Fibroblast of lung (primary cell): ENCODE data around the gene CTNNA2. TPM values are rescaled to one million over a fixed set of nuclear protein-coding genes. Genes with fewer than 3 reads are reported as not detected.

Source experiments
- DNase-seq, 2 donors: peaks; one replicate each; pipeline versions ENCODE4 v3.0.0 to v3.0.0-alpha.2; 2010; ENCODE audit warnings: low read depth in 2 of 2
- H2AFZ ChIP-seq: 2 replicates; pipeline ENCODE4 v1.5.1; 2012; ENCODE audit warnings: low read length, control low read depth, inconsistent platforms
- H3K27ac ChIP-seq: 2 replicates; pipeline ENCODE4 v1.5.1; 2011; ENCODE audit warnings: low read length, control low read depth; ENCODE audit not compliant: insufficient read depth
- H3K27me3 ChIP-seq: 2 replicates; pipeline ENCODE4 v1.5.1; 2011; ENCODE audit warnings: mild to moderate bottlenecking, low read length; ENCODE audit not compliant: control insufficient read depth, insufficient read depth
- H3K36me3 ChIP-seq: 2 replicates; pipeline ENCODE4 v1.5.1; 2011; ENCODE audit warnings: low read length; ENCODE audit not compliant: control insufficient read depth, insufficient read depth
- H3K4me1 ChIP-seq: 2 replicates; pipeline ENCODE4 v1.5.1; 2011; ENCODE audit warnings: low read length; ENCODE audit not compliant: control insufficient read depth, insufficient read depth; ENCODE audit errors: extremely low read depth
- H3K4me2 ChIP-seq: 2 replicates; pipeline ENCODE4 v1.5.1; 2011; ENCODE audit warnings: low read length, control low read depth; ENCODE audit not compliant: insufficient read depth; ENCODE audit errors: extremely low read depth
- H3K4me3 ChIP-seq, 4 experiments: fragments of 200-600 bp in 1 of 4; sonication (generic) in 1 of 4; replicated peaks in 1 of 4; 2 replicates each; pipeline ENCODE4 v1.5.1; 2011 to 2016; ENCODE audit warnings: low read length in 4 of 4, low read depth in 3 of 4, mild to moderate bottlenecking in 3 of 4, control low read depth in 2 of 4, inconsistent platforms in 1 of 4, mixed read lengths in 1 of 4; ENCODE audit not compliant: insufficient read depth in 1 of 4; ENCODE audit errors: control extremely low read depth in 1 of 4
- H3K79me2 ChIP-seq: 2 replicates; pipeline ENCODE4 v1.5.1; 2012; ENCODE audit warnings: mild to moderate bottlenecking, low read length, inconsistent platforms; ENCODE audit not compliant: control insufficient read depth, insufficient read depth
- H3K9ac ChIP-seq: 2 replicates; pipeline ENCODE4 v1.5.1; 2011; ENCODE audit warnings: mild to moderate bottlenecking, low read length, control low read depth; ENCODE audit not compliant: insufficient read depth
- H3K9me3 ChIP-seq: 2 replicates; pipeline ENCODE4 v1.5.1; 2012; ENCODE audit warnings: low read depth, low read length; ENCODE audit not compliant: control insufficient read depth, insufficient read depth
- H4K20me1 ChIP-seq: 2 replicates; pipeline ENCODE4 v1.5.1; 2011; ENCODE audit warnings: low read length; ENCODE audit not compliant: control insufficient read depth, insufficient read depth; ENCODE audit errors: extremely low read depth
- CTCF ChIP-seq, 2 donors: IDR thresholded peaks in 1 of 2; conservative IDR thresholded peaks in 1 of 2; 1 replicate in 1 of 2; 2 replicates in 1 of 2; pipeline ENCODE4 v1.5.1; 2011 to 2012; ENCODE audit warnings: low read length in 2 of 2, control low read depth in 1 of 2, inconsistent platforms in 1 of 2, low read depth in 1 of 2, mild to moderate bottlenecking in 1 of 2
- EZH2 ChIP-seq: IDR thresholded peaks from 2 replicates; pipeline ENCODE4 v1.5.1; 2012; ENCODE audit warnings: low read length, control low read depth, mild to moderate bottlenecking; ENCODE audit errors: missing control alignments
- polyA plus RNA-seq, 2 donors: library from polyadenylated mRNA; depleted of rRNA in 1 of 2; stranded (reverse) in 1 of 2; unstranded in 1 of 2; fragments of >200 nt; gene quantifications; 2 replicates each; pipeline ENCODE4 v1.2.1, GENCODE V29; 2011 to 2012; ENCODE audit warnings: missing spikeins in 1 of 2
- total RNA-seq: library from RNA; depleted of rRNA; stranded (reverse); fragments of >200 nt; gene quantifications from 2 replicates; pipeline ENCODE4 v1.2.1, GENCODE V29; 2014

CTNNA2 gene
- total and polyA plus RNA-seq, 2 donors (not counting 1 experiment from before 2014, with no cell fraction given), result not detected

- no peaks in the 10 kb centered on the region for H3K79me2 ChIP-seq
- H3K27ac ChIP-seq, result no peak overlapping the region
- H3K9ac ChIP-seq, result no peak overlapping the region
- no peaks in the 10 kb centered on the region for H3K27me3 ChIP-seq
- H2AFZ ChIP-seq, result no peak overlapping the region
- H3K9me3 ChIP-seq, result no peaks in the 10 kb centered on the region
- DNase-seq, result no peak
- no peak for TF ChIP-seq EZH2
- TF ChIP-seq CTCF (conservative IDR thresholded peaks at IDR 0.05 in 1 of 2, IDR thresholded peaks at IDR 0.05 in 1 of 2; ENCODE audit: low read depth in 1 of 2, low read length in 2 of 2), result no peak
- no peak overlapping the region for H3K4me3 ChIP-seq
- H3K4me2 ChIP-seq, result no peak overlapping the region
- H3K4me1 ChIP-seq, result no peaks in the 10 kb centered on the region
- no peaks in the 10 kb centered on the region for H4K20me1 ChIP-seq
- H3K36me3 ChIP-seq, result no peaks in the 10 kb centered on the region
Observed at GRCh38 chr2:80292474-80292873, 779.6 kb downstream of the CTNNA2 start.

GRCh38 chr2:80293039-80293438 lies 780.2 kb downstream of the CTNNA2 start:
- Histone ChIP-seq H3K4me2 (no peak overlapping the region), H3K9ac (no peak overlapping the region), H3K27ac (no peak overlapping the region), H3K4me3 (no peak overlapping the region), H3K27me3 (no peaks in the 10 kb centered on the region), H4K20me1 (no peaks in the 10 kb centered on the region), H3K79me2 (no peaks in the 10 kb centered on the region), H3K9me3 (no peaks in the 10 kb centered on the region), H3K36me3 (no peaks in the 10 kb centered on the region), H2AFZ (no peak overlapping the region), H3K4me1 (no peaks in the 10 kb centered on the region)
- DNase-seq, result no peak
- TF ChIP-seq EZH2 (no peak), CTCF (conservative IDR thresholded peaks at IDR 0.05 in 1 of 2, IDR thresholded peaks at IDR 0.05 in 1 of 2; ENCODE audit: low read depth in 1 of 2, low read length in 2 of 2) (no peak)

GRCh38 chr2:80298954-80299353 lies 786.1 kb downstream of the CTNNA2 start:
- Histone ChIP-seq H3K9me3 (no peaks in the 10 kb centered on the region), H3K79me2 (no peaks in the 10 kb centered on the region), H2AFZ (no peak overlapping the region), H3K36me3 (no peaks in the 10 kb centered on the region), H3K4me2 (no peak overlapping the region), H4K20me1 (no peaks in the 10 kb centered on the region), H3K4me3 (no peak overlapping the region), H3K27ac (no peak overlapping the region), H3K4me1 (no peaks in the 10 kb centered on the region), H3K9ac (no peak overlapping the region), H3K27me3 (peaks cover 17% of the 10 kb centered on the region)
- DNase-seq, result no peak
- TF ChIP-seq CTCF (conservative IDR thresholded peaks at IDR 0.05 in 1 of 2, IDR thresholded peaks at IDR 0.05 in 1 of 2; ENCODE audit: low read depth in 1 of 2, low read length in 2 of 2) (no peak), EZH2 (no peak)
